ENCODE results near the gene STAT2.

Gene STAT2

DNA sequence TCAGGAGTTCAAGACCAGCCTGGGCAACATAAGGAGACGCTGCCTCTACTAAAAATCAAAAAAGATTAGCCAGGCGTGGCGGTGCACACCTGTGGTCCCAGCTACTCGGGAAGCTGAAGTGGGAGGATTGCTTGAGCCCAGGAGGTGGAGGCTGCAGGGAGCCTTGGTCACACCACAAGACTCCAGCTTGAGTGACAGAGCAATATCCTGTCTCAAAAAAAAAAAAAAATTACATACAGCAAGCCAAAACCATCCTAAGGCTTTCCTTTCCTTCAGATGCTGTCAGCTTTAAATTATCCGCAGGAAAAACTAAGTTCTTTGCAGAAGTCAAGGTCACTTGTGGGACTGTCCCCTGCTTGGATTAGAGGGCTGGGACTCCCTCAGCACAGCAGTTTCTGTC, 61.1 kb downstream of the STAT2 start:
- DNase-seq (ENCODE audit: low read depth, low spot score): no peak
- peak overlapping the region; percentile 93 for H3K4me3 ChIP-seq
- peak overlapping the region; percentile 88 for H3K9ac ChIP-seq (ENCODE audit: insufficient read length)
- no peaks in the 10 kb centered on the region for H3K9me3 ChIP-seq (ENCODE audit: low read depth, low read length)
- no peak overlapping the region for H3K27ac ChIP-seq
- TF ChIP-seq POLR2AphosphoS5 (IDR thresholded peaks at IDR 0.05; ENCODE audit: borderline replicate concordance, low read depth, low read length): no peak
- no peak for TF ChIP-seq FOXP2 (optimal IDR thresholded peaks at IDR 0.05; ENCODE audit: control extremely low read depth, extremely low read length, insufficient read depth)
- no peak for TF ChIP-seq EZH2 (IDR thresholded peaks at IDR 0.05)
- peaks cover 35% of the 10 kb centered on the region for H3K36me3 ChIP-seq (ENCODE audit: insufficient read depth, low read length)

DNA sequence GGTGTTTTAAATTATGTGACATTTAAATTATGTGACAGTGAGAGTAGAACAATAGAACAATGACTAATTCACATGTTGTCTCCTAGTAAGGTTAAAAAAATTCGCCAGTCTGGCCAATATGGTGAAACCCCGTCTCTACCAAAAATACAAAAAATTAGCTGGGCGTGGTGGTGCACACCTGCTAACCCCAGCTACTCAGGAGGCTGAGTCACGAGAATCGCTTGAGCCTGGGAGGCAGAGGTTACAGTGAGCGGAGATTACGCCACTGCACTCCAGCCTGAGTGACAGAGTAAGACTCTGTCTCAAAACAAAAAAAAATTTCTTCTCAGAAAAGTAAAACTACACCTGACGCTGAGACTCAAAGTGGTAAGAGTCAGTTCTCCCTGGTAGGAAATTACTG, 62.5 kb downstream of the STAT2 start:
- DNase-seq (ENCODE audit: low read depth, low spot score): no peak
- H3K4me3 ChIP-seq: no peak overlapping the region
- no peak overlapping the region for H3K27ac ChIP-seq
- no peak for TF ChIP-seq FOXP2 (optimal IDR thresholded peaks at IDR 0.05; ENCODE audit: control extremely low read depth, extremely low read length, insufficient read depth)
- TF ChIP-seq EZH2 (IDR thresholded peaks at IDR 0.05): no peak
- TF ChIP-seq POLR2AphosphoS5 (IDR thresholded peaks at IDR 0.05; ENCODE audit: borderline replicate concordance, low read depth, low read length): no peak
- no peak overlapping the region for H3K9ac ChIP-seq (ENCODE audit: insufficient read length)
- peaks cover 37% of the 10 kb centered on the region for H3K36me3 ChIP-seq (ENCODE audit: insufficient read depth, low read length)
- no peaks in the 10 kb centered on the region for H3K9me3 ChIP-seq (ENCODE audit: low read depth, low read length)

DNA sequence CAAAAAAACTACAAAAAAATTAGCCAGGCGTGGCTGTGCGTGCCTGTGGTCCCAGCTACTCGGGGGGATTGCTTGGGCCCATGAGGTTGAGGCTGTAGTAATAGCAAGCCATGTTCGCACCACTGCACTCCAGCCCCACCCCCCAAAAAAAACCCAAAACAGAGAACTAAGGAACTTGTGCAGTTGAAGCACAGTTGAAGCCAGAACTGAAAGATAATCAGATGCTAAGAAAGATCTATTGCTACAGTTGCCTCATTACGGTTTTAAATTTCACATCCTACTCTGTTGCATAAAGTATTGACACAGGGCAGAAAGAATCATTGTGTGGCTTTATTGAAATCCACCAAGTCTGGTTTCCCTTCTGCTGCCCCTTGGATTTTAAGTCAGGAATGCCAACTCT, 63.6 kb downstream of the STAT2 start:
- TF ChIP-seq FOXP2 (optimal IDR thresholded peaks at IDR 0.05; ENCODE audit: control extremely low read depth, extremely low read length, insufficient read depth): no peak
- TF ChIP-seq EZH2 (IDR thresholded peaks at IDR 0.05): no peak
- no peak for TF ChIP-seq POLR2AphosphoS5 (IDR thresholded peaks at IDR 0.05; ENCODE audit: borderline replicate concordance, low read depth, low read length)
- Histone ChIP-seq H3K4me3 (no peak overlapping the region), H3K27ac (no peak overlapping the region), H3K9ac (ENCODE audit: insufficient read length) (no peak overlapping the region), H3K9me3 (ENCODE audit: low read depth, low read length) (no peaks in the 10 kb centered on the region), H3K36me3 (ENCODE audit: insufficient read depth, low read length) (peaks cover 43% of the 10 kb centered on the region)
- no peak for DNase-seq (ENCODE audit: low read depth, low spot score)

DNA sequence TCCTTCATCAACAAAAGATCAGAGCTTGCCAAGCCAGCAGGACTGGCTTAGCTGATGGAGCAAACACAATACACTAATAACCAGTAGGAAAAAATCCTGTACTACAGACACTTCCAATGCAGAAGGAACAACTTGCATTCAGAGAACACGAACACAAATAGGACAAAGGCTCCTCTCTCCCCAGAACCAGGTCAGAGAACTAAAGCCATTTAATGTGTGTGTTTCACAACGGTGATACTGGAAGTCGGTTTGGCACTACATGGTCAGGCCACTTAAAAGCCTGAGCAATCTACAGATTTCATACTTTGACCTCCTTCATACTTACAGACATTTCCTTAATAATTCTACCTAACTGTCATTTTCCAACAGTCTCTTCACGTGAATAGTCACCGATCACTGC, 66.1 kb downstream of the STAT2 start:
- no peak for TF ChIP-seq FOXP2 (optimal IDR thresholded peaks at IDR 0.05; ENCODE audit: control extremely low read depth, extremely low read length, insufficient read depth)
- no peak for TF ChIP-seq EZH2 (IDR thresholded peaks at IDR 0.05)
- TF ChIP-seq POLR2AphosphoS5 (IDR thresholded peaks at IDR 0.05; ENCODE audit: borderline replicate concordance, low read depth, low read length): no peak
- Histone ChIP-seq H3K36me3 (ENCODE audit: insufficient read depth, low read length) (peaks cover 62% of the 10 kb centered on the region), H3K9me3 (ENCODE audit: low read depth, low read length) (no peaks in the 10 kb centered on the region), H3K4me3 (no peak overlapping the region), H3K9ac (ENCODE audit: insufficient read length) (no peak overlapping the region), H3K27ac (no peak overlapping the region)
- DNase-seq (ENCODE audit: low read depth, low spot score): no peak

Measured in SK-N-MC (cell line).